ENCODE data around the gene GPR68.
"Not testable (repeated sequence)": the region's sequence is repeated elsewhere in the genome, so short reads cannot be mapped to it uniquely, and the experiment has no call there.

GPR68 gene

GRCh38 chr14:91205459-91205858 lies 39.0 kb downstream of the GPR68 start:
- Histone ChIP-seq H3K36me3 (no peaks in the 10 kb centered on the region), H3K9me3 (no peaks in the 10 kb centered on the region), H3K27me3 (no peaks in the 10 kb centered on the region), H3K4me3 (ENCODE audit: low read depth, low read length) (no peak overlapping the region), H3K4me1 (no peaks in the 10 kb centered on the region)
- DNase-seq: no peak
- no peak for TF ChIP-seq CTCF (IDR thresholded peaks at IDR 0.05; ENCODE audit: low read depth, low read length)

DNA sequence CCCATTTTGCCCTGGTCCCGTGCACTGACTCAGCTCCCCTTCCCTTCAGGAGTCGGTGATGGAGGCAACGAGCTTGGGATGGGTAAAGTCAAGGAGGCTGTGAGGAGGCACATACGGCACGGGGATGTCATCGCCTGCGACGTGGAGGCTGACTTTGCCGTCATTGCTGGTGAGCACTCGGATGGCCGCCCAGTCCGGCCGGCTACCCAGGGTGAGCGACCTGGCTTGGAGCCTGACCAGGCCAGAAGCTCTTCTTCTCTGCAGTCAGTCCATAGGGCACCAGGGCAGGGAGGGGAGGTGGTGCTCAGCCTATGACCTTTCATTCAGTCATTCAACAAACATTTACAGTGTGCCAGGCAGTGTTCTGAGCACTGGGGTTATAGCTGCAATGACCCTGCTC lies 39.8 kb downstream of the GPR68 start:
- TF ChIP-seq CTCF (IDR thresholded peaks at IDR 0.05; ENCODE audit: low read depth, low read length): no peak
- H3K36me3 ChIP-seq: peaks cover 3% of the 10 kb centered on the region; the same call in 1 of the 2 replicates
- H3K9me3 ChIP-seq: no peaks in the 10 kb centered on the region
- no peaks in the 10 kb centered on the region for H3K4me1 ChIP-seq
- no peak for DNase-seq
- H3K4me3 ChIP-seq (ENCODE audit: low read depth, low read length): no peak overlapping the region
- no peaks in the 10 kb centered on the region for H3K27me3 ChIP-seq

- no peak for DNase-seq
- peaks cover 3% of the 10 kb centered on the region; the same call in 1 of the 2 replicates for H3K36me3 ChIP-seq
- no peaks in the 10 kb centered on the region for H3K4me1 ChIP-seq
- no peak overlapping the region for H3K4me3 ChIP-seq (ENCODE audit: low read depth, low read length)
- H3K9me3 ChIP-seq: no peaks in the 10 kb centered on the region
- TF ChIP-seq CTCF (IDR thresholded peaks at IDR 0.05; ENCODE audit: low read depth, low read length): no peak
- H3K27me3 ChIP-seq: no peaks in the 10 kb centered on the region
Measured at GRCh38 chr14:91202234-91202974, 42.1 kb downstream of the GPR68 start.

DNA sequence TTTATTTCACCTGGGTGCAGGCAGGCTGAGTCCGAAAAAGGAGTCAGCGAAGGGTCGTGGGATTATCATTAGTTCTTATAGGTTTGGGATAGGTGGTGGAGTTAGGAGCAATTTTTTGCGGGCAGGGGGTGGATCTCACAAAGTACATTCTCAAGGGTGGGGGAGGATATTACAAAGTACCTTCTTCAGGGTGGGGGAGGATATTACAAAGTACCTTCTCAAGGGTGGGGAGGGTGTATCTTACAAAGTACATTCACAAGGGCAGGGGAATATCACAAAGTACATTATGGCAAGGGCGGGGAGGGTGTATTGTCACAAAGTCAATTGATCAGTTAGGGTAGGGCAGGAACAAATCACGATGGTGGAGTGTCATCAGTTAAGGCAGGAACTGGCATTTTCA lies 43.7 kb downstream of the GPR68 start:
- H3K9me3 ChIP-seq: not testable (repeated sequence)

GRCh38 chr14:91197631-91198030 lies 46.9 kb downstream of the GPR68 start:
- Histone ChIP-seq H3K4me1 (no peaks in the 10 kb centered on the region), H3K4me3 (ENCODE audit: low read depth, low read length) (no peak overlapping the region), H3K36me3 (peaks cover 3% of the 10 kb centered on the region; the same call in 1 of the 2 replicates), H3K9me3 (no peaks in the 10 kb centered on the region), H3K27me3 (no peaks in the 10 kb centered on the region)
- TF ChIP-seq CTCF (IDR thresholded peaks at IDR 0.05; ENCODE audit: low read depth, low read length): no peak
- DNase-seq: no peak

More for the DNA sequence above, 43.7 kb downstream of the GPR68 start:
- DNase-seq; H3K36me3 ChIP-seq; H3K4me1 ChIP-seq; H3K4me3 ChIP-seq (ENCODE audit: low read depth, low read length); H3K27me3 ChIP-seq: not testable (repeated sequence)

- H3K9me3 ChIP-seq: no peaks in the 10 kb centered on the region
- TF ChIP-seq CTCF (IDR thresholded peaks at IDR 0.05; ENCODE audit: low read depth, low read length): no peak
- H3K4me1 ChIP-seq: no peaks in the 10 kb centered on the region
- H3K4me3 ChIP-seq (ENCODE audit: low read depth, low read length): no peak overlapping the region
- no peak for DNase-seq
- peaks cover 3% of the 10 kb centered on the region; the same call in 1 of the 2 replicates for H3K36me3 ChIP-seq
- H3K27me3 ChIP-seq: no peaks in the 10 kb centered on the region
Measured at GRCh38 chr14:91195881-91196280, 48.6 kb downstream of the GPR68 start.
